Activated T-cell treated with anti-CD3 and anti-CD28 coated beads, Interleukin-2, amount 50 U/mL, for 72 hours (primary cell): ENCODE data around the gene S1PR4. TPM values are rescaled to one million over a fixed set of nuclear protein-coding genes. Genes with fewer than 3 reads are reported as not detected.
"Not testable (repeated sequence)": the region's sequence is repeated elsewhere in the genome, so short reads cannot be mapped to it uniquely, and the experiment has no call there.

Experiments used
- ATAC-seq, 2 donors: fragments of 150-1000 bp; cut with Tn5 transposase; replicated peaks in 1 of 2; 2 replicates each; pipeline ENCODE4 v1.10.0; 2021; ENCODE audit warnings: moderate library complexity in 2 of 2, mild to moderate bottlenecking in 1 of 2
- DNase-seq, 2 donors: peaks; one replicate each; pipeline ENCODE4 v3.0.0; 2021 to 2022; ENCODE audit warnings: mixed read lengths in 1 of 2
- H3K27ac Mint-ChIP-seq: one replicate; pipeline ENCODE4 v1.8.0; 2022; ENCODE audit warnings: mild to moderate bottlenecking, moderate library complexity, mixed read lengths
- H3K27me3 Mint-ChIP-seq: one replicate; pipeline ENCODE4 v1.8.0; 2022; ENCODE audit warnings: low read depth, mixed read lengths
- H3K36me3 Mint-ChIP-seq, 2 donors: one replicate each; pipeline ENCODE4 v1.8.0; 2022; ENCODE audit warnings: mixed read lengths in 2 of 2, mild to moderate bottlenecking in 1 of 2; ENCODE audit not compliant: insufficient read depth in 2 of 2
- H3K4me1 Mint-ChIP-seq: one replicate; pipeline ENCODE4 v1.8.0; 2022; ENCODE audit warnings: low read depth, mixed read lengths
- H3K4me3 Mint-ChIP-seq, 2 donors: one replicate each; pipeline ENCODE4 v1.8.0; 2022; ENCODE audit warnings: mild to moderate bottlenecking in 2 of 2, mixed read lengths in 2 of 2, moderate library complexity in 2 of 2
- H3K9me3 Mint-ChIP-seq, 2 donors: one replicate each; pipeline ENCODE4 v1.8.0; 2022; ENCODE audit warnings: mixed read lengths in 2 of 2
- total RNA-seq, 2 donors: library from RNA; stranded (reverse); gene quantifications; one replicate each; pipeline ENCODE4 v1.2.3, GENCODE V29; 2022

S1PR4 gene
- total RNA-seq, 2 donors from 2014 or later: 41.1 to 43.4 TPM

DNA sequence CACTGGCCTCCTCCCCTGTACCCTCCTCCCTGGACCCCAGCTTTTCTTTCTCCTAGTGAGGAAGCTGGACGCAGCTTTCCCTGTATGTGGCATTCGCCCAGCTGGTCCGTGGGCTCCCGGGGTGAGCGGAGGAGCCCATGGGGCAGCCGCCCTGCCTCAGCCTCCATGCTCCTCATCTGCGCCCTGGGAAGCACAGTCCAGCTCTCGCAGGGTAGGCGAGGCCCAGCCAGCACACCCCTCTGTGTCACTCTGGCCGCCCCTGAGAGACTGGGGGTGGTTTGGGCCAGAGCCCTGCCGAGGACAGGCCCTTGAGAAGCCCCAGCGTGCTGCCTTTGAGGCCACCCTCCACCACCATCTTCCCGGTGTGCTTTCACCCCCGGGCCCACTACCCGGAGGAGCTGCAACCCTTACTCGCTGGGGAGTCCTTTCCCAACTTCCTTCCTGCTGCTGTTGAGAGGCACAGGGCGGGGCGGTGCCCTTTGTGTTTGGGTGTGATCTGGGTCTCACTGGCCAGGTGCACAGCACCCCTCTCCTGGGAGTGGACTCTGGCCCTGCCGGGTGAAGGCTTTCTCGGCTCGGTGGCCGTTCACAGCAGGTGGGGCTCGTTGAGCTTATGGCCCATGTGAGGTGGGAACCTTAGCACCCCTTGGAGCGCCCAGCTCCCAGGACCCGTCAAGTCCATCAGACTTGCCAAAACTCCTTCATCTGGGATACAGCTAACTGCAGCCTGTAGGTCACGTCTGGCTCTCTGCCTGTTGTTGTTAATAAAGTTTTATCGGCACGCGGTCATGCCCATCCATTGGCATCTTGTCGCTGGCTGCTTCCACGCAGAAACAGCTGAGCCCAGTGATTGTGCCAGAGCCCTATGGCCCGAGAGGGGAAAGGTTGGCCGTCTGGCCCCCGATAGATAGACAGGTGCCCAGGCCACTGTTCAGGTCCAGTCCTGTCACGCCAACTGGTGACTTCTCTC lies 10.3 kb downstream of the S1PR4 start:
- H3K27me3 Mint-ChIP-seq: no peaks in the 10 kb centered on the region
- no peaks in the 10 kb centered on the region for H3K9me3 Mint-ChIP-seq
- no peak for DNase-seq
- ATAC-seq: no peak
- H3K27ac Mint-ChIP-seq: no peak overlapping the region
- H3K4me3 Mint-ChIP-seq: peak overlapping the region; percentile 95 to 99
- H3K36me3 Mint-ChIP-seq: peaks cover 1 to 4% of the 10 kb centered on the region in 2 donors
- H3K4me1 Mint-ChIP-seq: peaks cover 46% of the 10 kb centered on the region

DNA sequence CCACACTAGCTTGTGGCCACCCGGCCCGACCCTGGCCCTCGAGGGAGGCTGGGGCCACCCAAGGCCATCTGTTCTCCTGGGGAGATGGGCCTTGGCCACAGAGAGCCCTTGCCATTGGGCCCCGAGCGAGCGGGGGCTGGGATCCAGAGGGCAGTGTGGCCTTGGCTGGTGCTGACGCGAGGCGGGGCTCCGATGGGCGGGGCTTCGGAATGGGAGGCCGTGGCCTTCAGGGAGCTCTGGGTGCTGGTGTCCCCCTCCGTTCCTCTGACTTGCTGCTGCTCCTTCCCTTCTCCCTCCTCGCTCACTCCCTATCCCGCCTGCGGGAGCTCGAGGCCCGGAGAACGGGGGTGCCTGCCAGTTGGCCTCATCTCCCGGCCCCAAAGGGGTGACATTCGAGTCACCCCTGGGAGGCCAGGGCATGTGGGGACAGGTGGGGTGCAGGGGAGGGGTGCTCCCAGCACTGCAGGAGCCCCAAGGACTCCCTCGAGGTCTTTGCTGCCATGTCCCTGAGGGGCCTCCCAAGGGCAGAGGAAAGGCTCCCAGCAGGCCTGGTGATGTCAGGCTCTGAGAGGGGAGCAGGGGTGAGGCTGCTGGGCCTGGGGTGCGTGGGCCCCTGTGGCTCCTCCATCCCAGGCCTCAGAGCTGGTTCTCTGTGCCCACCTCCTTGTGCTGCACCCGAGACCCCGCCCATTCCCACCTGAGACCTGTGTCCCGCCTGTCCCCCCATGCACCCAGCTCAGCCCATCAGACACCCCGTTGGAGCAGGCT lies 11.3 kb downstream of the S1PR4 start:
- no peak for ATAC-seq
- Mint-ChIP-seq H3K9me3 (no peaks in the 10 kb centered on the region), H3K4me3 (no peak overlapping the region), H3K27ac (no peak overlapping the region), H3K36me3 (peaks cover 1 to 4% of the 10 kb centered on the region in 2 donors), H3K27me3 (no peaks in the 10 kb centered on the region), H3K4me1 (peaks cover 37% of the 10 kb centered on the region)
- no peak for DNase-seq

DNA sequence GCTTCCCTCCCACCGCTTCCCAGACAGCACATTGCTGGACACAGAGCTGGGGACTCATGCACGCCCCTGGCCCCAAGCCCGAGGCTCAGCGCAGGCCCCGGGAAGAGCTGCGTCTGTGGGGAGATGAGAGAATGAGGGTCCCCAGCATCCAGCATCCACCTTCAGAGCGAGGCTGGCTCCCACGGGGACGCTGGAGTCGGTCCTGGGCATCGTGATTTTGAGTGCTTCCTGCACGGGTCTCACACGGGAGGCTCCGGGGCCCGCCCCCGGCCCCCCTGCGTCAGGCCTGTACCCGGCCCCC lies 11.9 kb downstream of the S1PR4 start:
- Mint-ChIP-seq H3K4me1 (peaks cover 31% of the 10 kb centered on the region), H3K9me3 (no peaks in the 10 kb centered on the region), H3K27me3 (no peaks in the 10 kb centered on the region), H3K27ac (no peak overlapping the region), H3K4me3 (no peak overlapping the region), H3K36me3 (peaks cover under 1 to 4% of the 10 kb centered on the region in 2 donors)
- no peak for ATAC-seq
- no peak for DNase-seq

DNA sequence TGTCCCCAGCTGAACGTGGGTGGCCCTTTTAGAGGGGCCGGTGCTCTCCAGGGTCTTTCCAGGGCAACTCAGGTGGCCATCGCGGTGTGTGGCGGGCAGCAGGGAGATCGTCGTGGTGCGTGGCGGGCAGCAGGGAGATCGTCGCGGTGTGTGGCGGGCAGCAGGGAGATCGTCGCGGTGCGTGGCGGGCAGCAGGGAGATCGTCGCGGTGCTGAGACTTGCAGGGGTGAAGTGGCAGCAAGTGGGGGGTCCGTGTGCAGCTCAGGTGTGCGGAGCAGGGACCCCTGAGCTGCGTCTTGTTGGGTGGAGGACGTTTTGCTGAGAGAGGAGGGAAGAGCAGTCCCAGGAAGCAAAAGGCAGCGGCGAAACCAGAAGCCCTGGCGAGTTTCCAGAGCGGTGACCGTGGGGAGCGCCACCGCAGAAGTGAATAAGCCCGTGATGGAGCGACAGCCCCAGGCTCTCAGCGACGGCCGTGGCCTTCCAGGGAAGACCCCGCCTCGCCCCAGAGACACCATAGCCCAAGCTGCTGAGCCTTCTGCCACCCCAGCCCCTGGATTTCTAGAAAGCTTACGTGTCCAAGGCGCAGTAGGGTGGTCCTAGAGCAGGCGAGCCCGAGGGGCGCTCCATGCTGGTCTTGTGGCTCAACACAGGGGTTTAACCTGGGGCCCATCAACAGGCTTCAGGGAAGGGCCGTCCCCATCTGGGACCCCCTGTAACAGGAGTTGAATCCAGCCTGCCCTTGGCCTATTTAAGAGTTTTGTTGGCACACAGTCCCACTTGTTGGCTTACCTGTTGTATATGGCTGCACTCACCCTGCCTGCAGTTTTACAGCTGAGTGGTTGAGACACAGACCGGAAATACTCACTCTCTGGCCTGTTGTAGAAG lies 12.6 kb downstream of the S1PR4 start:
- Mint-ChIP-seq H3K27me3 (no peaks in the 10 kb centered on the region), H3K9me3 (no peaks in the 10 kb centered on the region), H3K4me1 (peaks cover 29% of the 10 kb centered on the region), H3K4me3 (no peak overlapping the region), H3K36me3 (peaks cover 0 to 4% of the 10 kb centered on the region in 2 donors), H3K27ac (no peak overlapping the region)
- DNase-seq: no peak
- ATAC-seq: no peak

DNA sequence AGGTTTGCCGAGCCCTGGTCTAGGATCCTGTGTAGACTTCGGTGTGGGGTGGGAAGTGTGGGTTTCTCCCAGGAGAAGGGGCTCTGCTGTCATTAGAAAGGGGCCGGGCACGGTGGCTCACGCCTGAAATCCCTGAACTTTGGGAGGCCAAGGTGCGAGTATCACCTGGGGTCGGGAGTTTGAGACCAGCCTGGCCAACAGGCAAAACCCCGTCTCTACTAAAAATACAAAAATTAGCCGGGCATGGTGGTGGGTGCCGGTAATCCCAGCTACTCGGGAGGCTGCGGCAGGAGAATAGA lies 13.2 kb downstream of the S1PR4 start:
- not testable (repeated sequence) for ATAC-seq, H3K27ac Mint-ChIP-seq, H3K9me3 Mint-ChIP-seq, DNase-seq, H3K4me3 Mint-ChIP-seq, H3K27me3 Mint-ChIP-seq, H3K36me3 Mint-ChIP-seq
- H3K4me1 Mint-ChIP-seq: peaks cover 25% of the 10 kb centered on the region

DNA sequence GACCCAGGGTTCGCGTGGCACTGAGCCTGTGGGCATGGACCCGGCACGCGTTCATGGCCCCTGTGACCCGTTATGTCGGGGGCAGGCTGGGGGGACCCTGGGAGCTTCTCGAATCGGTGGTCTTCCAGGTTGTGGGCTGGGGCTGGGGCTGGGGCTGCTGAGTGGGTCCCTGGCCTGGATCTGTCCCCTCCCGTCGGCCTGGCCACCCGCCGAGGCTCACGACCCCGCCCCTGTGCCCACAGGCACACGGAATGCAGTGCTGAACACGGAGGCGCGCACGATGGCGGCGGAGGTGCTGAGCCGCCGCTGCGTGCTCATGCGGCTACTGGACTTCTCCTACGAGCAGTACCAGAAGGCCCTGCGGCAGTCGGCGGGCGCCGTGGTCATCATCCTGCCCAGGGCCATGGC lies 13.7 kb downstream of the S1PR4 start:
- ATAC-seq: no peak
- no peaks in the 10 kb centered on the region for H3K27me3 Mint-ChIP-seq
- no peak overlapping the region for H3K27ac Mint-ChIP-seq
- DNase-seq: no peak
- H3K36me3 Mint-ChIP-seq: peaks cover 0 to 2% of the 10 kb centered on the region in 2 donors
- no peak overlapping the region for H3K4me3 Mint-ChIP-seq
- H3K9me3 Mint-ChIP-seq: no peaks in the 10 kb centered on the region
- peaks cover 21% of the 10 kb centered on the region for H3K4me1 Mint-ChIP-seq

DNA sequence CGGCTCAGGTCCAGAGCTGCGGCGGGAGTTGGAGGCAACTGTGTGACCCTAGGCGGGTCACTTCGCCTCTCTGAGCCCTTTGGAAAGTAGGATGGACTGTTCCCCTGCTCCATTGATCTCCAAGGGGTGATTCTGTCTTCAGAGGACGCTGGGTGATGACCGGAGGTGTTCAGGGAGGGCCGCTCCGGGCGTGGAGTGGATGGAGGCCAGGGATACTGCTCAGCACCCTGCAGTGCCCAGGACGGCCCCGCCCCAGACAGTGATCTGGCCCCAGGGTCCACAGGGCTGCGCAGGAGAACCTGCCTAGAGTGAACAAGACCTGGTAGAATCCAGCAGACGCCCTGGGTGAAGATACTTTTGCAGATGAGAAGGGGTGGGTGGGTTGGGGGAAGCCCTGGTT lies 14.1 kb downstream of the S1PR4 start:
- Mint-ChIP-seq H3K27me3 (no peaks in the 10 kb centered on the region), H3K36me3 (peaks cover 0 to 2% of the 10 kb centered on the region in 2 donors), H3K4me1 (peaks cover 16% of the 10 kb centered on the region), H3K4me3 (no peak overlapping the region), H3K27ac (no peak overlapping the region), H3K9me3 (no peaks in the 10 kb centered on the region)
- DNase-seq (no peak), ATAC-seq (no peak)

DNA sequence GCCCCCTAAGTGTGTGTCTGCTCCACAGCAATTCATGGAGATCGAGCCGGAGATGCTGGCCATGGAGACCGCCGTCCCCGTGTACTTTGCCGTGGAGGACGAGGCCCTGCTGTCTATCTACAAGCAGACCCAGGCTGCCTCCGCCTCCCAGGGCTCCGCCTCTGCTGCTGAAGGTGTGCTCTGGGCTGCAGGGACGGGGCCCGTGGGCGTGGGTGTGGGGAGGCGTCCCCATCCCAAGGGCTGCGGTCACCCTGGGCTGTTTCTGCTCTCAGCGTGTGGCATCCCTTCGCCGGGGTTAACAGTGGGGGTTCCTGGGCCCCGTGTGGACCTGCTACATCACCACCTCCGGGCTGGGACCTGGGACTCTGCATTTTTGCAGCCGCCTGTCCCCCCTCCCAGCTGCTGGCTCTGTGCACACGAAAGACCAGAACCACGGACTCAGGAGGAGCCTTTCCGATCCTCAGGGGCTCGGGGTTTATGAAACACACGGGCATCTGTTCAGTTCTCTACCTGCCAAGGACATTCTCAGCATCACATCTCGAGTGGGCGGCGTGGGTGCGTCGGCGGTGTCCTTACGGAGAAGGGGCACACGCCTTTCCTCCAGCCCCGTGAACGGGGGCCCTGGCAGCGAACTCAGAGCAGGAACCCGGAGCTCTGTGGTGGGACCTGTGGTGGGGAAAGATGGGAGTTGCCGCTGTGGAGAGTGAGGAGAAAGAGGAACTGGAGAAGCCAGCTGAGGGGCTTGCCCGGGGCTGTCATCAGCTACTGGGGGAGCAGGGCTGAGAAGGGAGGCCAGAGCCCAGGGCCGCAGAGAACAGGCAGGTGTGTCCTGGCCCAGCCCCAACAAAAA lies 14.9 kb downstream of the S1PR4 start:
- Mint-ChIP-seq H3K27ac (no peak overlapping the region), H3K9me3 (no peaks in the 10 kb centered on the region), H3K4me3 (no peak overlapping the region), H3K27me3 (no peaks in the 10 kb centered on the region), H3K4me1 (peaks cover 8% of the 10 kb centered on the region), H3K36me3 (peaks cover 0 to 2% of the 10 kb centered on the region in 2 donors)
- DNase-seq (no peak), ATAC-seq (no peak)

DNA sequence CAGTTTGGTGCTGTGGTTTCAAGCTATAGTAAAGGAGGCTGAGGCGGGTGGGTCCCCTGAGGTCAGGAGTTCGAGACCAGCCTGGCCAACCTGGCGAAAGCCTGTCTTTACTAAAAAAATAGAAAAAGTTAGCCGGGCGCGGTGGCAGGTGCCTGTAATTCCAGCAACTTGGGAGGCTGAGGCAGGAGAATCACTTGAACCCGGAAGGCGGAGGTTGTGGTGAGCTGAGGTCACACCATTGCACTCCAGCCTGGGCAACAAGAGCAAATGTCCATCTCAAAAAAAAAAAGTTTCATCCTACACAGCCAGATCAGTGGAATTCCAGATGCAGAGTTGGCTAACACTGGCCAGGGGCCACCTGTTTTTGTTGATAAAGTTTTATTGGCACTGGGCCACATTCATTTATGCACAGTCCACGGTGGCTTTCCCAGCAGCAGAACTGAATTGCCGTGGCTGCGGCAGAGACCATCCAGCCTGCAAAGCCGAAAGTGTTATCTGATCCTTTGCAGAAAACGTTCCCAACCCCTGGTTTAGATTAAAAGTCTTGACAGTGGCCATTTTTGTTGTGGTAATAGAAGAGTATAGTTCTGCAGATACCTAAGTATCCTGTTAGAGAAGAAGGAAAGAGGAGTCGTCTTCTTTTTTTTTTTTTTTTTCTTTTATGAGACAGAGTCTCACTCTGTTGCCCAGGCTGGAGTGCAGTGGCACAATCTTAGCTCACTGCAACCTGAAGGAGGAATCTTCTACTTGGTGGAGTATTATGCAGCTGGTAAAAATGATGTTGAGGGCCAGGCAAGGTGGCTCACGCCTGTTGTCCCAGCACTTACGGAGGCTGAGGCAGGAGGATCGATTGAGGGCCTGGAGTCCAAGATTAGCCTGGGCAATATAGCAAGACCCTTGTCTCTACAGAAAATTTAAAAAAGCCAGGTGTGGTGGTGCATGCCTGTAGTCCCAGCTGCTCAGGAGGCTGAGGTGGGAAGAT lies 15.8 kb downstream of the S1PR4 start:
- DNase-seq (no peak), ATAC-seq (no peak)
- no peaks in the 10 kb centered on the region for H3K9me3 Mint-ChIP-seq
- no peaks in the 10 kb centered on the region for H3K27me3 Mint-ChIP-seq
- peaks cover 0 to 2% of the 10 kb centered on the region in 2 donors for H3K36me3 Mint-ChIP-seq
- H3K27ac Mint-ChIP-seq: no peak overlapping the region
- H3K4me1 Mint-ChIP-seq: no peaks in the 10 kb centered on the region
- no peak overlapping the region for H3K4me3 Mint-ChIP-seq

DNA sequence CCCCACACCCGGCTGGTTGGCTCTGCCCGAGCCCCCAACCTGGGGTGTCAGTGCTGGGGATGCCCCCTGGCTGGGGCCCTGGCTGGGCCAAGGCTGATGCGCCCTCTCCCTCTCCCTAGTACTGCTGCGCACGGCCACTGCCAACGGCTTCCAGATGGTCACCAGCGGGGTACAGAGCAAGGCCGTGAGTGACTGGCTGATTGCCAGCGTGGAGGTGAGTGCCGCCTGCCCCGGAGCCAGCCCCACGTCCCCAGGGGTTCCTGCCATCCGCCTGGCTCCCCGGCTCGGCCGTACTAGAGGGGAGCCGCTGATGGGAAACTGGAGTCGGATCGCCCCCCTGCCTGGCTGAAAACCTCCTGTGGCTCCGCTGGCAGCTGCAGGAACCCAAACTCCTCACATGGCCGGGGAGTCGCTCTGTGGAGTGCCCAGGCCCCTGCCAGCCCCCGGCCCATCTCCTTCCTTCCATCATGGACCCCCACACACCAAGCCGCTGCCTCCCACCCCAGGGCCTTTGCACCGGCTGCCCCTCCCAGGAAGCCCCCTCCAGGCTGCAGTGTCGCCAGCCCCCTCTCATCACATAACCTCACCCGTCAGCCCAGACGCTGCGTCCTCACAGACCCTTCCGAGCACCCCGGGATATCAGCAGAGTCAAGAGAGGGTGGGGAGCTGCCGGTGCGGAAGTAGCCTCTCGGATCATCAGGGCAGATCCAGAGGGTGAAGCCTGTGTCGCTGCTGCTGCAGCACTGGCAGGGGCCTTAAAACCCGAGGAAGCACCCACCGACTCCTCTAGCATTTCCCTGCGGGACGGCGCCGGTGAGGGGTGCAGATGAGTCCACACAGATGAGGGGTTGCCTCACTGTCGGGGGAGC lies 17.7 kb downstream of the S1PR4 start:
- DNase-seq: no peak
- H3K36me3 Mint-ChIP-seq: peaks cover 0 to 2% of the 10 kb centered on the region in 2 donors
- no peaks in the 10 kb centered on the region for H3K4me1 Mint-ChIP-seq
- no peak overlapping the region for H3K4me3 Mint-ChIP-seq
- ATAC-seq: no peak
- no peaks in the 10 kb centered on the region for H3K27me3 Mint-ChIP-seq
- no peaks in the 10 kb centered on the region for H3K9me3 Mint-ChIP-seq
- no peak overlapping the region for H3K27ac Mint-ChIP-seq

DNA sequence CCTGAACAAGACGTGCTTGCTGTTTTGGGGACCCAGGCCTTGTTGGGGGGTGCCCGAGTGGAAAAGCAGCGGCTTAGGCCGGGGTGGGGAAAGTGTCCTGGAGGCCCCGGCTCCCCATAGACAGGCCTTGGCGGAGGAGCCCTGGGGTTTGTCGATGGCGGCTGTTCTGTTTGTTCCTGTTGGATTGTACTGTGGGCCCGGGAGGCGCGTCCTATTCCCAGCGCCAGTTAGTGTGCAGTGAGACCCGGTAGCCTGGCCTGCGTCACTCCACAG lies 18.3 kb downstream of the S1PR4 start:
- Mint-ChIP-seq H3K4me1 (no peaks in the 10 kb centered on the region), H3K27me3 (no peaks in the 10 kb centered on the region), H3K9me3 (no peaks in the 10 kb centered on the region), H3K36me3 (peaks cover 0 to 2% of the 10 kb centered on the region in 2 donors), H3K27ac (no peak overlapping the region), H3K4me3 (no peak overlapping the region)
- DNase-seq (no peak), ATAC-seq (no peak)
